HG02759 (cell line): ENCODE measurements around the gene CA5B.
"Not testable (repeated sequence)": the region's sequence is repeated elsewhere in the genome, so short reads cannot be mapped to it uniquely, and the experiment has no call there.

Experiments used
- ATAC-seq: cut with Tn5 transposase; IDR thresholded peaks from one replicate; pipeline ENCODE4 v1.9.1; 2021; ENCODE audit warnings: mild to moderate bottlenecking, moderate library complexity; ENCODE audit not compliant: unreplicated experiment

Gene CA5B

DNA sequence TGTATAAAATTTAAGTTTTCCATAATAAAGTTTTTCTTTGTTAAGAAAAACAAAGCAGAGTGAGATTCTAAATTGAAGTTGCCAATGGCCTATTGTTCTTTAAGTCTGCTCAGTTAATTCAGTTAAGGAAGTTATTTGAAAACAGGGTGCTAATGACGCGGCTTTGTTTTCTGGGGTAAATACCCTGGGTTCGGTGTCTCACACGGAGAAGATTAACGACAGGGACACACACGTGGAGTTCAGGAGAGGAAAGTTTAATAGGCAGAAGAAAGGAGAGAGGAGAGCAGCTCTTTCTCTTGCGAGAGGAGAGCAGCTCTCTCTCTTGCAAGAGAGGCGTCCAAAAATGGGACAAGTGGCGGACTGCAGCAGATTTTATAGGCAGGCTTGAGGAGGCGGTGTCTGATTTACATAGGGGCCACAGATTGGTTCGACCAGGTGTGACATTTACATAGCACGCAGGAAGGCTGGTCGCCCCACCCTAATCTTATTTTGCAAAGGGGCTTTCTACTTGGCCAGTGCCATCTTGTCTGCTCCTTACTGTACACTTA is 9.6 kb downstream of the CA5B start:
- no peak for ATAC-seq

DNA sequence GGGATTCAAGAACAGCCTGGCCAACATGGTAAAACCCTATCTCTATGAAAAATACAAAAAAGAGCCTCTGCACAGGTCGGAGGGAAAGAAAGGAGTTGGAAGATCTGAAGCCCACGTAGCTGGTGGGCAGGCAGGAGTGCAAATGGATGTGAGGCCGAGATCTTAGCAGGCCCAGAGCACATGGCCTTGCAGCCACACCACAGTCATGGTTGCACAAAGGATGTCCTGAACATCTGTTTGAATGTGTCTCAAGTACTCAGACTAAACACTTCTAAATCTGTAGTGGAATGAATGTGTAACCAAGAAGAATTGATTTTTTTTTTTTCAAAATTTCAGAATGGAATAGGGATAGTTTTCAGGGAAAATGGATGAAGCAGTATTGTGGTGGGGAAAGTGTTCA is 10.8 kb downstream of the CA5B start:
- ATAC-seq, result no peak

DNA sequence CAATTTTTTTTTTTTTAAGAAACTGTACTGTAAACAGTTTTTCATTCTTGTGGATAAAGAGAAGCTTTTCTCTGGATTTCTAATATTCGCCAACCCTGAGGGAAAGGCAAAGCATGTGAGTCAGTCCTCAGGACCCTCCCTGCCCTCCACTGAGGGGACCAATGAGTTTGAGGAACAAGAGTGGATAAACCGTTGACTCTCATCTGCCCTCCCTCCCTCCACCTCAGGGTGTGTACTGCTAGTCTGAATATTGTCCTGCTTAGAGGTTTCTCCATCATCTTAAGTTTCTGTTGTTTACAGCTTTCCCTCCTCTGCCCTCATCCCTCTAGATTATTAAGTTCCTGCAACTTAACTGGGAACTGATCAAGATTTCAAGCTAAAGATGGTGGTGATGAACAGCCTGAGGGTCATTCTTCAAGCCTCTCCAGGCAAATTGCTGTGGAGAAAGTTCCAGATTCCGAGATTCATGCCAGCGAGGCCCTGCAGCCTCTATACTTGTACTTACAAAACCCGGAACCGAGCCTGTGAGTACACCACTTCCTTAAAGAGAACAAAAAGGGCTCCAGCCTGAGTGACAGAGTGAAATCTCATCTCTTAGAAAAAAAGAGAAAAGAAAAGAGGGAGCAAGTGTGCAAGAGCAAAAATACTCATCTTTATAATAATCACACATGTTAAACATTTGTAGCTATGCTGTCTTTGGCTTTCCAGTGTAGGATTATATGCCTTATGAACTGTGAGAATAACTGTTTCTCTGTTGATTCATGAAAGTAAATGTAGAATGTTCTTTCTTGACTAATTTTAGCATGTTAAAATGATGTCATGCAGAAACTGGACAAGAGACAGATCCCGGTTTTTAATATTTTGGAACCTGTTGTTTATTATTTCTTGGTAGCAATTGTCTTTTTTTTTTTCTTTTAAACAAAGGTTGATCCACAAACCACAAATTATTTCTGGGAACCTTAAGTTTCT is 11.9 kb downstream of the CA5B start:
- peak; percentile 76 for ATAC-seq

DNA sequence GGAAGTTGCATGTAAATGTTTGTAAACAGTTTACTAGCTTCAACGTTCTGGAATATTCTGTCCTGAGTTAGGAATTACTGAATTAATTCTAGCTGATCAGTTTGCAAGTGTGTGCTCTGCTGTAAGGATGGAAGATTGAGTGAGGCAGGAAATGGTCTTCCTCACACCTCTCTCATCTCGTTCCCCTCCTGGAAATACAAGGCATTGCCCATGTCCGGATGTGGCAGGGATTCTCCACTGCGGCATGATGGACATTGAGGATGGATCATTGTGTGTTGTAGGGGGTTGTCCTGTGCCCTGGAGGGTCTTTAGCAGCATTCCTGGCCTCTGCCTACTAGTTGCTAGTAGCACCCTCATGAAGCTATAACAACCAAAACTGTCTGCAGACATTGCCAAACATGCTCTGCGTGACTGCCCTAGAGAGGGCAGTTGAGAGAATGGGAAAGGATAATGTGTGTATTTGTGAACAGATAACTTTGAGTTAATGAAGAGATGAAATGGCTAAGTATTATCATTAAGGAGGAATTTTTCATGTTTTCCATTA is 12.6 kb downstream of the CA5B start:
- no peak for ATAC-seq

DNA sequence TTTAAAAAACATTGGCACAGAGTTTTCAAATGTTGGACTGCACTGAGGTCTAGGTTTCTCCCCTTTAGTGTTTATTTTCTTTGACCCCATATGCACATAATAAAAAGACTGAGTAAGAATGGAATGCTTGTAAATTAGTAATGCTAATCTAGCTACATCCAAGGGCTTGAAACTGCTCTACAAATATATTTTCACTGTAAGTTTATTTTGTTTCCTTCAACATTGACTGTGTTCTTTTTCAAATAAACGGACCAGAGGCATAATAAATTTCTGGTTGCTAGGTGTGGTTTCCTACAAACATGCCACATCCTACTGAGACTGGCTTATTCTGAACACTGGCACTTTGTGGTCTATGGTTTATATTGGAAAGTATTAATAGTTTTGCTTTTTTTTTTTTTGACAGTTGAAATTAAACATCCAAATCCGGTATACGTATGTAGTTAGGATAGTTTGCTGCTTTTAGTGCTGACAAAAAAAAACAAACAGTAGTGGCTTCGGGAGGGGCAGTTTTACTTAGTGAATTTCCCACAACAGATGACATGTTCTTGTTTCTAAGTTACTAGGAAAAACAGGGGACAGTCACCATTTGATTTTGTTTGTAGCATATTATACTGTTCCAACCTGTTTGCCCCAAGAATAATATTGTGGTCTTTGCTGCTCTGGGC is 13.2 kb downstream of the CA5B start:
- ATAC-seq, result no peak

DNA sequence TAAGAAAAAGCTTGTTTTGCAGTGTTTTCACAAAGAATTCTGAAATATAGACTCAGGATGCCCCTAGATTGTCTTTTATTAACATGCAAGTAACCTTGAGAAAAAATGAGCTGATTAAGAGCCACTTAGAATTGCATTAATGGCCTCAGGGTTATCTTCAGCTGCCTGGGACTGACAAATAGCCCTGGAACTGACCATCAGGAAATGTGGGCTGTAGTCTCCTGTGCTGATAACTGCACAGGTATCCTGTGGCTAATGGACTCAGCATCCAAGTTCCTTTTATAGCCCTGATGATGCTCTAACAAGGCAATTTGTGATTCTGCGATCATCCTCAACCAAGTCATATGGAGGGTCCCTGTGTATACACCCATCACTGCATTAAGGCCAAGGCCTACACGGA is 17.0 kb downstream of the CA5B start:
- ATAC-seq, result no peak

DNA sequence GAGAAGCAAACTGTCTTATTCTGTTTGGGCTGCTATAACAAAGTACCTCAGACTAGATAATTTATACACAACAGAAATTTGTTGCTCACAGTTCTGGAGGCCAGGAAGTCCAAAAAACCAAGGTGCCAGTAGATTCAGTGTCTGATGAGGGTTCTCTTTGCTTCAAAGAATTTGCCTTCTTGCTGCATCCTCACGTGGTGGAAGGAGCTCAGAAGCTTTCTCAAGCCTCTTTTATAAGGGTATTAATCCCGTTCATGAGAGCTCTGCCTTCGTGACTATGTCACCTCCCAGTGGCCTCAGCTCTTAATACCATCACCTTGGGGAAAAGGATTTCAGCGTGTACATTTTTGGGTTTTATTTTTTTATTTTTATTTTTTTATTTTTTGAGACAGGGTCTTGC is 20.1 kb downstream of the CA5B start:
- no peak for ATAC-seq

DNA sequence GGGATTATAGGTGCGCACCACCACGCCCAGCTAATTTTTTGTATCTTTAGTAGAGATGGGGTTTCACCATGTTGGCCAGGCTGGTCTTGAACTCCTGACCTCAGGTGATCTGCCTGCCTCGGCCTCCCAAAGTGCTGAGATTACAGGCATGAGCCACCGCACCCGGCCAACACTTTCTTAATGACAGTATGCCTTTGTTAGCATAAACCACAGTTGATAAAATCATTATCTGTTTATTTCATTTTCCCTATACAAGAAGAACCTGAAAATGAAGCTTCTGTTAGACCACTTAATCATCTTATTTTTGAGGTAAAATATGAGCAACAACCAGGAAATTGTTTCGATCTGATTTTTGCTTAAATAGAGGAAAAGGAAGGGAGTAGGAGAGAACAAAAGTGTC is 21.8 kb downstream of the CA5B start:
- ATAC-seq, result not testable (repeated sequence)

DNA sequence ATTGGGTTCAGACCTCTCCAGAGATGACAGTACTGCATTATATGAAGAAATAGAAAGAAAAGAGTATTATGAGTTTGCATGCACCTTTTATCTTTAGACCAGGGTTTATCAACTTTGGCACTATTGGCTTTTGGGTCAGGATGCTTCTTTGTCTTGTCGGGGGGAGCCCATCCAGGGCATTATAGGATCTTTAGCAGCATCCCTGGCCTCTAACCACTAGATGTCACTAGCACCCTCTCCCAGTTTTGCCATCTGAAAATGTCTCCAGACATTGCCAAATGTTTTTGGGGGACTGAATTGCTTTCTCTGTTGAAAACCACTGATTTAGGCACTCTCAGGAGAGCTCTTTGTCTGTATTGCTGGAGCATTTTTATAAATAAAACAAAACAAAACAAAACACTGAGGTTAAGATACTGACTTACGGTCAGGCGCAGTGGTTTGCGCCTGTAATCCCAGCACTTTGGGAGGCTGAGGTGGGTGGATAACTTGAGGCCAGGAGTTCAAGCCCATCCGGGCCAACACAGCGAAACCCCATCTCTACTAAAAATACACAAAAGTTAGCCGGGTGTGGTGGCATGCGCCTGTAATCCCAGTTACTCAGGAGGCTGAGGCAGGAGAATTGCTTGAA is 23.6 kb downstream of the CA5B start:
- ATAC-seq, result no peak

DNA sequence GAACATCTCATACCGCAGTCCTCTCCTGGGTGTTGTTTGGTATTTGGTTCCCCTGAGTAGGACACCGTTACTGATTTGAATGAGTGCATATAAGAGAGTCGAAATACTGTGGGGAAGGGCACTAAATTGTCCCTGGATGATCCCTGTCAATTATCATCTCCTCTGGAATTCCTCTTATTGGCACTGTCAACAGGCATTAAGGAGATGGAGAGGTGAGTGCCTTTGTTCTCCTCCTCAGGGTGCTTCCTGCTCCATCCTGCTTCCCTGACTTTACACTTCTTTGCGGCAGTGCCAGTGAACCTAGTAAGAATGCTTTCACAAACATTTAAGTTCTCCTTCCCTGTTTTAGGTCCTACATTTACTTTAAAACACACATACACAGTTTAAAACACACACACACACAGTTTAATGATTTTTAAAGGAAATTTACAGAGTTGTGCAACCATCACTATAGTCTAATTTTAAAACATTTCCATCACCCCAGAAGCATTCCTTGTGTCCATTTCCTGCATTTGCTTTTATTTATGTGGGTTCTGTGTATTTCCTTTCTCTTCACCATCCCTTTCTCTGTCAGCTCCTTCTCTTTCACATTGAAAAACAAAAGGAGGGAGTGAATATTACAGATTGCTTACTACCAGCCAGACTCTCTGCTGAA is 31.4 kb downstream of the CA5B start:
- no peak for ATAC-seq

DNA sequence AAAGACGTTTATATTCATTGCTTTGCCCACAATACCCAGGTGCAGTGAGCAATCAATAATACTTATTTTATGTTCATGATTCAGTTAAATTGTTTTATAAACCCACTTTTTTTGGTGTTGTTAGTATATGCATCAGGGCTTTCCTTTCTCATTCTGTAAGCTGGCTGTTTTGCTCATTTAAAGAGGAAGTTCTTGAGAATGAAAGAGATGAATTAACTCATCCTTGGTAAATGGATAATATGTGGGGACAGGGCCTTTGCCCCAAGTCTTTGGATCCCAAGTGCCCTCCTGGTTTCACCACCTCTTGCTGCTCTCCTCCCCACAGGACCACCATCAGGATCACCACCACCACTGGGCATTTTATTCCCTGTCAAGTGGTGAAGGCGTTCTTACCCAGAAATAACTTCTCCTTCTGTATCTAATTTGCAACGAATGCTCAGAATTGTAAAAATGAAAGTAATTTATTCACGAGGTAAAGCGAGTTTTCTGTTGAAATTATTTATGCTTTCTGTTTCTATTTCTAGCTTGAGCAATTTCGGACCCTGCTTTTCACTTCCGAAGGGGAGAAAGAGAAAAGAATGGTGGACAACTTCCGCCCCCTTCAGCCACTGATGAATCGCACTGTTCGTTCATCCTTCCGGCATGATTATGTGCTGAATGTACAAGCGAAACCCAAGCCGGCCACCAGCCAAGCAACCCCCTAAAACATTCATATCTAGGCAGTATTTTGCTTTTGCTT is 44.1 kb downstream of the CA5B start:
- ATAC-seq, result peak; percentile 96

DNA sequence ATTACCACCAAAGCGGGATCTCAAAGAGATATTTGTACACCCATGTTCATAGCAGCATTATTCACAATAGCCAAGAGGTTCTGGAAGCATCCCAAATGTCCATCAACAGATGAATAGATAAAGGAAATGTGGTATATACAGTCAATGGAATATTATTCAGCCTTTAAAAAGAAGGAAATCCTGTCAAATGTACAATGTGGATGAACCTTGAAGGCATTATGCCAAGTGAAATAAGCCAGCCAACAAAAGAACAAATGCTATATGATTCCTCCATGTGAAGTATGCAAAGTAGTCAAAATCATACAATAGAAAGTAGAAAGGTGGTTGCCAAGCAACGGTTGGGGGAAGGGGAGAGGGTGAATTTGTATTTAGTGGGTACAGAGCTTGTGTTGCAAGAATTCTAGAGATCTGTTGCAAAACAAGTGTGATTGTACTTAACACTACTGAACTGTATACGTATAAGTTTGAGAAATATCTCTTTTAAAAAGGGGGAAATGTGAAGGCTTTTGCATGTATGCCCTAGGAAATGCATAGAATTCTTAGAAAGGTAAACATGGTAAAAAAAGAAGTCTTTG is 47.2 kb downstream of the CA5B start:
- no peak for ATAC-seq

DNA sequence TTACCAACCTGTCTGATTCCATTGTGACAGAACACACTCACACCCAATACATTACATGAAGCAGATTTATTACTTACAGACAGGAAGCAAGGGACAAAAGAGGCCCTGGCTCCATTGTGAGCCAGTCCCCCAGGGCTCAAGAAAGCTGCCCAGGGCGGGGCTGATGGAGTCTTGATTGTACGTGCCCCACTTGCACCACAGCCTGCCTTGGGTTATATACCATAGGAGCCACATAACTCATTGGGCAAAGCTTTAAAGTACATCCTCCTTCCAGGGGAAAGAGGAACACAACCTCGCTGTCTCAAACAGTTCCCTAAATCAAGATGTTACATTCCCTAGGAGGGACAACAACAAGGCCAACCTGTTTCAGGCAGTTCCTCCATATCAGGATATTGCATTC is 48.8 kb downstream of the CA5B start:
- ATAC-seq, result no peak

DNA sequence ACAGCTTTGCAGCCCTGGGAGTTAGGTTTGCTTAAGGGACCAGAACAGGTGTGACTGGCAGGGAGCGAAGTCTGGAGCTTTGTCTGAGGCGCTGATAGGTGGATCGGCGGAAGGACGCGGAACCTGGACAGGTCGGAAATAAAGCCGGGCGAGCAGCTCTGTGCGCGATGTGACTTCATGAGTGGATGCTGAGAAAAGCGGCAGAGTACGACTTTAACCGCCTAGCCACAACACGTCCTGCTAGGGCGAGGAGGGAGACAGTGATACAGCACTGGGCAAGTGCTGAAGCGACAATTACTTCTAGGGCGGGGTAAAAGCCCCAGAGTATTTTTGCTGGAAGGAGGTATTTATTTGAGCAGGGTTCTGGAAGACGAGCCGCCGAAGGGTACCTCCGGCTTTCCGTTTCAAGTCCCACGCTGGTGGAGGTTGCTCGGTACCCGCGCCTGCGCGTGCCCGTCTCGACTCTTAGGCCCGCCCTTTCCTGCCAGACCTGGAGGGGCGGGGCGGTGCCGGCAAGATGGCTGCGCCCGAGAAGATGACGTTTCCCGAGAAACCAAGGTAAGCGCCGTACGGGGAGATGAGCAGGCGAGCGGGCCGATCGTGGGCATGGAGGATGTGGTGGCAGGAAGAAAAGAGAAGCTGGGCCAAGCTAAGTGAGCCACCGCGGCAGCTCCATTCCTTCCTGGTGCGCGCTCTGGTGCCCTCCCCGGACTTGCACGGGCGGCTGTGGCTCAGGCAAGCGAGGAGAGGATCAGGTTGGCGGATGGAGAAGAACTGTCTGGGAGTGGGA is 52.1 kb downstream of the CA5B start, which contains the start of gene ZRSR2:
Gene ZRSR2, plus strand, starts transcription at position 506 of the 790 bp plus-strand sequence. Its CDS starts 12 bp downstream, at position 518.
- peak; percentile 93 for ATAC-seq

DNA sequence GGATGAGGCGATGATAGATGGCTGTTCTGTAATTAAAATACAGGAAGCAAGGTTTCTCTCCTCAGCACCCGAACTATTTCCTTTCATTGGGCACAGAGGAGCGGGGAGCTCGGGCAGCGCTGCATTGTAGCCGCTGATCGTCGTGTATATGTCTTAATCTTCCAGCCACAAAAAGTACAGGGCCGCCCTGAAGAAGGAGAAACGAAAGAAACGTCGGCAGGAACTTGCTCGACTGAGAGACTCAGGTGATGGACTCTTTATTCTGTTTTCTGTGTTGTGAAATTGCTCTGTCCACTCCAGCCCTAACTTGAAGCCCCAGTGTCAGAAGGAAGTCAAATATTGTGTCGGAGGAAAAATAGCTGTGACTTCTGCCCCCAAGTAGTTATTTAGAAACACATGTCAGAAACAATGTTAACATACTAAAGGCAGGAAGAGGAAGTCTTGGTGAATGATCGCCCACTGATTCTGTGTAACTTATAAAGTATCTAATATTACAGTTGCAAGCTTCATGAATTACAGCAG is 52.8 kb downstream of the CA5B start:
- peak; percentile 24 for ATAC-seq

DNA sequence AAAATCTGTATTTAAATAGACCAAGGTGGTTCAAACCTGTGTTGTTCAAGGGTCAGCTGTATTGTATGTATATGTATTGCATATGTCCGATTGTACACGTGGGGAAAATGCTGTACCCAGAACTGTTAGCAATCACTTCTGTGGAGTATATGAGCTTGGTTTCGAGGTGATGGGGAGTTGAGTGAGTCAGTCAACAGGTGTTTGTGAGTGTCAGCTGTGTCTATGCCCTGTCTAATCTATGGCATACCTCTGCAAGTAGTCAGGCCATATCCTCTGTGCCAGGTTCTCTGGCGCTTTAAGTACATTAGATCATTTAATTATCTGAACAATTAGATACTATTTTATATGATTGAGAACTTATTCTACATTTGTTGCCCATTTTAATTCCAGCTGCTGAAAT is 59.6 kb downstream of the CA5B start:
- no peak for ATAC-seq

DNA sequence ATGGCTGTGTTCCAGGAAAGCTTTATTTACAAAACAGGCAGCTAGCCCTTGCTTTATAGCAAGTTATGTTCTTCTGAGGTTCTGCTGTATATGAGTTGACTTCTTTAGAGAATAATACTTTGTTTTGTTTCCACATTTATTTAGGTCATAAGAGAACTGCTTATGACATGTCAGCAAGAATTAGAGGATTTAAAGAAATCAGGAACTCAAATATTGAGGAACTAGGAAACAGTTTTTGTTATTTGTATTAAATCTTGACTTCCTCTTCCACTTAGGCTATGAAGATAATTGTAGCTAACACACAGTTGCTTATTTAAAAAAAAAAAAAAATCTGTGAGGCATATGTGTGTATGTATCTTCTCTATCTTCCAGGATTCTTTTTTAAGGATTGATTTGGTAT is 66.5 kb downstream of the CA5B start:
- no peak for ATAC-seq

DNA sequence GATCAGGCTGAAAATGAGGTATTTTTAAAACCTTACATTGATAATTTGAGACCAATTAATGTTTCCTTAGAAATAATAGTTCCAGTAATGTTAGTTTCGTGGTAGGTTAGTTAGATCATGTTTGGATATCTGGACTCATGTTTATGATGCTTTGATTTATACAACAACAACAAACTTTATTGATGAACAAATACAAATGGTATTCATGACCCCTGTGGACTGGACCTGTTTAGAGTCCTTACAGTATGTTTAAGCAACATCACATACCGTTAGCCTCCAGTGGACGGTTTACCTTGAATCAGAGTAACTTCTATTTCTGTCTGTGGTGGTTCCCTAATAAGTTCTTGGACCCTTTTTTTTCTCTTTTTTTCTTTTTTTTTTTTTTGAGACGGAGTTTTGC is 70.2 kb downstream of the CA5B start:
- no peak for ATAC-seq
